Peyer's patch (tissue), 4 donors: ENCODE measurements around the gene TCF12.

Source experiments
- POLR2A ChIP-seq, 2 donors: fragments of 450-650 bp; IDR thresholded peaks; one replicate each; pipeline ENCODE4 v1.5.1; 2017; ENCODE audit warnings: antibody characterized with exemption in 2 of 2, mild to moderate bottlenecking in 2 of 2, moderate library complexity in 2 of 2
- TF ChIP-seq, protein P1 (sequence below), 6 experiments: fragments of 450-650 bp in 4 of 6; fragments of 200-600 bp in 2 of 6; sonication (generic) in 1 of 6; IDR thresholded peaks; one replicate each; pipeline ENCODE4 v1.5.1; 2017 to 2019; ENCODE audit warnings: antibody characterized with exemption in 6 of 6, mild to moderate bottlenecking in 3 of 6, moderate library complexity in 1 of 6

- no peak for TF ChIP-seq POLR2A (IDR thresholded peaks at IDR 0.05)
- TF ChIP-seq, protein P1, sequence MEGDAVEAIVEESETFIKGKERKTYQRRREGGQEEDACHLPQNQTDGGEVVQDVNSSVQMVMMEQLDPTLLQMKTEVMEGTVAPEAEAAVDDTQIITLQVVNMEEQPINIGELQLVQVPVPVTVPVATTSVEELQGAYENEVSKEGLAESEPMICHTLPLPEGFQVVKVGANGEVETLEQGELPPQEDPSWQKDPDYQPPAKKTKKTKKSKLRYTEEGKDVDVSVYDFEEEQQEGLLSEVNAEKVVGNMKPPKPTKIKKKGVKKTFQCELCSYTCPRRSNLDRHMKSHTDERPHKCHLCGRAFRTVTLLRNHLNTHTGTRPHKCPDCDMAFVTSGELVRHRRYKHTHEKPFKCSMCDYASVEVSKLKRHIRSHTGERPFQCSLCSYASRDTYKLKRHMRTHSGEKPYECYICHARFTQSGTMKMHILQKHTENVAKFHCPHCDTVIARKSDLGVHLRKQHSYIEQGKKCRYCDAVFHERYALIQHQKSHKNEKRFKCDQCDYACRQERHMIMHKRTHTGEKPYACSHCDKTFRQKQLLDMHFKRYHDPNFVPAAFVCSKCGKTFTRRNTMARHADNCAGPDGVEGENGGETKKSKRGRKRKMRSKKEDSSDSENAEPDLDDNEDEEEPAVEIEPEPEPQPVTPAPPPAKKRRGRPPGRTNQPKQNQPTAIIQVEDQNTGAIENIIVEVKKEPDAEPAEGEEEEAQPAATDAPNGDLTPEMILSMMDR (IDR thresholded peaks at IDR 0.05) = no peak
Observed at GRCh38 chr15:57215881-57216280, 297.4 kb downstream of the TCF12 start.
